GM12874 (cell line): Measurements from ENCODE around the gene IGLL5.

Experiments used
- CTCF ChIP-seq: IDR thresholded peaks from 2 replicates; pipeline ENCODE4 v1.5.1; 2011; ENCODE audit warnings: low read depth, mild to moderate bottlenecking, control low read depth, low read length, moderate library complexity; ENCODE audit not compliant: insufficient read depth

Gene IGLL5

GRCh38 chr22:22927888-22928665 lies 40.5 kb downstream of the IGLL5 start:
- TF ChIP-seq CTCF = no peak

- TF ChIP-seq CTCF = no peak
Measured at GRCh38 chr22:22928666-22929380, 41.2 kb downstream of the IGLL5 start.

GRCh38 chr22:22929381-22930221 lies 42.0 kb downstream of the IGLL5 start:
- no peak for TF ChIP-seq CTCF

- TF ChIP-seq CTCF = no peak
Measured at GRCh38 chr22:22930222-22930497, 42.5 kb downstream of the IGLL5 start.

- TF ChIP-seq CTCF = no peak
Measured at GRCh38 chr22:22930571-22931556, 43.2 kb downstream of the IGLL5 start.

GRCh38 chr22:22931557-22932270 lies 44.1 kb downstream of the IGLL5 start:
- TF ChIP-seq CTCF = no peak
